ENCODE measurements around the gene CEP170B.

The CEP170B gene

DNA sequence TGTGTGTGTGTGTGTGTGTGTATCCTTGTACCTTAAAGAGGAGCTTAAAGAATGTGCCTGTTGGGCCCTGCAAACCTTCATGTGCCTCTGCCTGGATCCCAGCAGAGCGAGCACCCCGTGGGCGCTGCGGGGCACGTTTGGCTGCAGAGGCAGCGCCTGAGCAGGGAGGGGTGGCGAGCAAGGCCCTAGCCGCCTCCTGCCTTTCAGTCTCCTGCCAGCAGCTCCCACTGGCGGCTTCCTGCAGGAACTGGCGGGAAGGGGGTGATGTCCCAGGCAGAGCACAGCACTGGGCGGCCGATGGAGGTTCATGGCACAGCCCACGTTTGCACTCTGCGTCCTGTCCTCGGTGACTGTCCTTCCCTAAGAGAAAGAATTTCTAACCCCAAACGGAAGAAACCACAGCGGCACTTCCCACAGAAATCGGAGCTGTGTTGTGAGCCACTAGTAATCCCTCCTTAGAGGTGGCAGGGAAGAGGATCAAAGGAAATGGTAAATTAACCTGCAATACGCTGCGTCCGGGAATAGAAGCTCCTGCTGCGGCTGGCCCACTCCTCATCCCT lies 44.3 kb upstream of the CEP170B start:
- no peaks in the 10 kb centered on the region for H3K79me2 ChIP-seq (ENCODE audit: control insufficient read depth, insufficient read depth, low read length)
- H3K4me2 ChIP-seq (ENCODE audit: low read length), result no peak overlapping the region
- peaks cover 6% of the 10 kb centered on the region for H3K4me1 ChIP-seq (ENCODE audit: control insufficient read depth, low read depth, low read length)
- no peak overlapping the region for H2BK15ac ChIP-seq (replicated peaks; ENCODE audit: low read depth)
- no peak overlapping the region for H3K27ac ChIP-seq (ENCODE audit: low read depth, low read length)
- peaks cover 2% of the 10 kb centered on the region for H3K27me3 ChIP-seq (ENCODE audit: insufficient read depth, low read length, poor library complexity)
- DNase-seq, result peak; percentile 87
- no peak overlapping the region for H3K4me3 ChIP-seq (ENCODE audit: low read length)
- no peak overlapping the region for H2BK5ac ChIP-seq (ENCODE audit: low read length)
- no peak overlapping the region for H3K23ac ChIP-seq (ENCODE audit: low read length)
- H4K8ac ChIP-seq (ENCODE audit: low read depth, low read length), result no peak overlapping the region
- WGBS (ENCODE audit: extremely low coverage, insufficient coverage, low lambda C conversion rate), result no CpG with 5 or more reads among the region's 22 CpGs
- no peak overlapping the region for H4K5ac ChIP-seq (ENCODE audit: low read length)
- H3K36me3 ChIP-seq (ENCODE audit: control insufficient read depth, insufficient read depth, low read length), result no peaks in the 10 kb centered on the region
- peak overlapping the region; percentile 65 for H3K56ac ChIP-seq (ENCODE audit: low read length)
- no peak overlapping the region for H2AK5ac ChIP-seq (ENCODE audit: low read length)
- H3K79me1 ChIP-seq (ENCODE audit: low read length), result no peaks in the 10 kb centered on the region
- H3K18ac ChIP-seq (ENCODE audit: low read length), result no peak overlapping the region
- no peak overlapping the region for H2BK120ac ChIP-seq (ENCODE audit: low read depth, low read length)
- peak overlapping the region; percentile 12 for H3K9ac ChIP-seq (ENCODE audit: low read length)
- H3K4ac ChIP-seq (ENCODE audit: low read depth, low read length), result no peak overlapping the region

DNA sequence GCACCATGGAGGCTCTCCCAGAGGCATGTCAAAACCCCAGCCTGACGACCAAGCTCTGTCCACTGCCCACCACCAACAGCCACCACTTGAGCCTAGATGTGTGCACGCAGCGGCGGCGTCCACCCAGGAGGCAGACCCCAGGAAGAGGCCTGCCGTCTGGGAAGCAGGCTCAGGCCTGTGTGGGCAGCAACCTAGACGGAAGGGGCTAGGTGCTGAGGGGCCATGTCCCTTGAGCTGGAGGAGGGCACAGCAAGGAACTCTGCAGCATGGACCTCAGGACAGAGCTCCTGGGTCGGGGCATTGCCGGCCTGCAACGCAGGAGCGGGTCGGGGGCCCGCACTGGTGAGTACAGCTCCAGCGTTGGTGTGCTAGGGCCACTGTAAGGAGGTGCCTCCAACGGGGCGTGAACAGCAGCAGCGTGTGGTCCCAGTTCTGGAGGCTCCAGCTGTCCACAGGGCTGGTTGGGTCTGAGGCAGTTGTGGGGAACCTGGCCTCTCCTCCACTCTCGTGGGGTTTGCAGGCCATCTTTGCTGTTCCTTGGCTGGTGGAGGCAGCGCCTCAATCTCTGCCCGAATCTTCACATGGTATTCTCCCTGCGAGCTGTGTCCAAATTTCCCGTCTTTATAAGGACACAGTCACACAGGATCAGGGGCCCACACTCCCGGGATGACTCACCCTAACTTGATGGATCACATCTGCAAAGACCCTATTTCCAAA lies 43.7 kb upstream of the CEP170B start:
- no peak overlapping the region for H2AK5ac ChIP-seq (ENCODE audit: low read length)
- peak overlapping the region; percentile 65 for H3K56ac ChIP-seq (ENCODE audit: low read length)
- no peaks in the 10 kb centered on the region for H3K79me1 ChIP-seq (ENCODE audit: low read length)
- no peak overlapping the region for H4K8ac ChIP-seq (ENCODE audit: low read depth, low read length)
- no CpG with 5 or more reads among the region's 23 CpGs for WGBS (ENCODE audit: extremely low coverage, insufficient coverage, low lambda C conversion rate)
- H2BK15ac ChIP-seq (replicated peaks; ENCODE audit: low read depth), result no peak overlapping the region
- no peaks in the 10 kb centered on the region for H3K36me3 ChIP-seq (ENCODE audit: control insufficient read depth, insufficient read depth, low read length)
- no peak overlapping the region for H2BK120ac ChIP-seq (ENCODE audit: low read depth, low read length)
- H3K79me2 ChIP-seq (ENCODE audit: control insufficient read depth, insufficient read depth, low read length), result no peaks in the 10 kb centered on the region
- H3K27ac ChIP-seq (ENCODE audit: low read depth, low read length), result no peak overlapping the region
- no peak overlapping the region for H3K4me2 ChIP-seq (ENCODE audit: low read length)
- no peak overlapping the region for H2BK5ac ChIP-seq (ENCODE audit: low read length)
- H3K27me3 ChIP-seq (ENCODE audit: insufficient read depth, low read length, poor library complexity), result peaks cover 2% of the 10 kb centered on the region
- H3K23ac ChIP-seq (ENCODE audit: low read length), result no peak overlapping the region
- H3K4ac ChIP-seq (ENCODE audit: low read depth, low read length), result no peak overlapping the region
- H3K9ac ChIP-seq (ENCODE audit: low read length), result peak overlapping the region; percentile 3
- H3K18ac ChIP-seq (ENCODE audit: low read length), result no peak overlapping the region
- no peak overlapping the region for H4K5ac ChIP-seq (ENCODE audit: low read length)
- DNase-seq, result no peak
- H3K4me3 ChIP-seq (ENCODE audit: low read length), result no peak overlapping the region
- peaks cover 6% of the 10 kb centered on the region for H3K4me1 ChIP-seq (ENCODE audit: control insufficient read depth, low read depth, low read length)

DNA sequence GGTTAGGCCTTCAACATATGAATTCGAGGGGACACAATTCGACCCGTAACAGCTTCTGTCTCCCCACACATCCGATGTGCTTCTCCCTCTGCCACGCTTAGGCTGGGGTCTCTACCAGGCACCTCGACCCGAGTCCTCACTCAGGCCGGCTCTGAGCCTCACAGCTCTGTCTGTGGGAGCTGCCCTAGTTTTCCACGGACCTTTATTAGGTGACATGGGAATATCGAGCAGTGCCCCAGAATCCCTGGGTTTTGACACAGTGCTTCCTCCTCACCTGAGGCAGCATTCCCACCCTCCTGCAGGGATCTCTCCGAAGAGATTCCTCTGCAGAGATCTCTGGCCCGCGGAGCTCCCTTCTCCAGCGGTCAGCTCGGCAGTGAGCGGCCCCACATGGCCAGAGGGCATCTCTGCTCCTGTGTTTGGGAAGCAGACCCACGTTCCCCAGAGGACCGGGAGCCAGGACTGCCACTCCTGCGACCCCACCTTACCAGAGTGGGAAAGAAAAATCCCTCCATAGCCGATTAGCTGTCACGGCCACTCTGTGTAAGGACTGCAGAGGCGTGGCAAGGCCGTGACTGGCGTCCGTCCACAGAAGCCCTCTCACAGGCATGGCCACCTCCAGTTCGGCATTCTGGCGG lies 43.0 kb upstream of the CEP170B start:
- H3K23ac ChIP-seq (ENCODE audit: low read length), result no peak overlapping the region
- H4K8ac ChIP-seq (ENCODE audit: low read depth, low read length), result no peak overlapping the region
- H2BK15ac ChIP-seq (replicated peaks; ENCODE audit: low read depth), result no peak overlapping the region
- no peak overlapping the region for H3K4ac ChIP-seq (ENCODE audit: low read depth, low read length)
- H2AK5ac ChIP-seq (ENCODE audit: low read length), result no peak overlapping the region
- no peak overlapping the region for H4K5ac ChIP-seq (ENCODE audit: low read length)
- no peaks in the 10 kb centered on the region for H3K79me1 ChIP-seq (ENCODE audit: low read length)
- no peak overlapping the region for H3K4me2 ChIP-seq (ENCODE audit: low read length)
- H3K18ac ChIP-seq (ENCODE audit: low read length), result no peak overlapping the region
- no peaks in the 10 kb centered on the region for H3K79me2 ChIP-seq (ENCODE audit: control insufficient read depth, insufficient read depth, low read length)
- H3K27ac ChIP-seq (ENCODE audit: low read depth, low read length), result no peak overlapping the region
- no CpG with 5 or more reads among the region's 27 CpGs for WGBS (ENCODE audit: extremely low coverage, insufficient coverage, low lambda C conversion rate)
- H3K9ac ChIP-seq (ENCODE audit: low read length), result no peak overlapping the region
- H3K4me1 ChIP-seq (ENCODE audit: control insufficient read depth, low read depth, low read length), result peaks cover 2% of the 10 kb centered on the region
- H3K36me3 ChIP-seq (ENCODE audit: control insufficient read depth, insufficient read depth, low read length), result no peaks in the 10 kb centered on the region
- DNase-seq, result no peak
- no peak overlapping the region for H2BK5ac ChIP-seq (ENCODE audit: low read length)
- peaks cover 2% of the 10 kb centered on the region for H3K27me3 ChIP-seq (ENCODE audit: insufficient read depth, low read length, poor library complexity)
- H2BK120ac ChIP-seq (ENCODE audit: low read depth, low read length), result no peak overlapping the region
- H3K56ac ChIP-seq (ENCODE audit: low read length), result no peak overlapping the region
- no peak overlapping the region for H3K4me3 ChIP-seq (ENCODE audit: low read length)

DNA sequence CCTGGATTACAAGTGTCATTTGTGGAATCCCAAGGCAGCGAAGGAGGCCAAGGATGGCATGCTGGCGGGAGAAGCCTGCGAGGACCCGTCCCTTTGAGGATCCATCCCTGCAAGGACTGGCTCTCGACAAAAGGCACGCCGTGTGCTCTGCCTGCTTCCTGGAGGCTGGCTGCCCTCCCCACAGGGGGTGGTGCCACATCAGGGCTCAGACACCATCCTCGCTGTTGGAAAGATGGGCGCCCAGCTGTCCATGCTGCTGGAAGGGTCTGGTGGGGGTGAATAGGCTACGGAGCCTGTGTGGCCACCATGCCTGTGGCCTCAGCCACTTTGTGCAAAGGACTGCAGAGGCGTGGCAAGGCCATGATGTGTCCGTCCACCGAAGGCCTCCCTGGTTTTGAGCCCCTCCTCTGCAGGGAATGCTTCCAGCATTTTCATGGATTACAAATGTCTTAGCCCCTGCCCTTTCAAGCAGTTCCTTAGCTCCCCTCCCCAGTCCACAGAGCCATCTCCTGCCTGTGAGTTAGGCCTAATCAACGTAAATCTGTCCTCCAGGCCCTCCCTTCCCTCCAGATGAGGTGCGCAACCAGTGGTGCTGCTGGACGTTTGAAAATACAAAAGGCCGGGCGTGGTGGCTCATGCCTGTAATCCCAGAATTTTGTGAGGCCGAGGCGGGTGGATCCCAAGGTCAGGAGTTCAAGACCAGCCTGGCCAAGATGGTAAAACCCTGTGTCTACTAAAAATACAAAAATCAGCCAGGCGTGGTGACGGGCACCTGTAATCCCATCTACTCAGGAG lies 42.0 kb upstream of the CEP170B start:
- WGBS (ENCODE audit: extremely low coverage, insufficient coverage, low lambda C conversion rate), result no CpG with 5 or more reads among the region's 22 CpGs

DNA sequence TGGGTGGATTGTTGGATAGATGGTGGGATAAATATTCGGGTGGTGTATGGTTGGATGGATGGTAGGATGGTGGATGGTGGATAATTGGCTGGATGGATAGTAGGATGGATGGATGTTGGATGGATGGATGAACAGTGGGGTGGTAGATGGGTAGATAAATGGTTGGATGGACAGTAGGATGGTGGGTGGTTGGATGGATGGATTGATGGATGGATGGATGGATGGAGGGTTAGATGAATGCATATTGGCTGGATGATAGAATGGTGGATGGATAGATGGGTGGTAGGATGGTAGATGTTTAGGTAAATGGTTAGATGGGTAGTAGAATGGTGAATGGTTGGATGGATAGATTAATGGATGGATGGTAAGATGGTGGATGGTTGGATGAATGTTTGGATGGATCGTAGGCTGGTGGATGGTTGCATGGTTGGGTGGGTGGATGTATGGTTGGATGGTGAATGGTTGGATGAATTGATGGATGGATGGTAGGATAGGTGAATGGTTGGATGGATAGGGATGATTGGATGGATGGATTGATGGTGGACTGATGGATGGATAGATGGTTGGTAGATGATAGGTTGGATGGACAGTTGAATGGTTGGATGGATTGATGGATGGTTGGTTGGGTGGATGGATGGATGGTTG lies 40.6 kb upstream of the CEP170B start:
- Histone ChIP-seq H3K4me1 (ENCODE audit: control insufficient read depth, low read depth, low read length) (peaks cover 2% of the 10 kb centered on the region), H2BK15ac (replicated peaks; ENCODE audit: low read depth) (no peak overlapping the region), H2BK120ac (ENCODE audit: low read depth, low read length) (no peak overlapping the region), H3K79me1 (ENCODE audit: low read length) (no peaks in the 10 kb centered on the region), H3K36me3 (ENCODE audit: control insufficient read depth, insufficient read depth, low read length) (no peaks in the 10 kb centered on the region), H3K18ac (ENCODE audit: low read length) (no peak overlapping the region), H2AK5ac (ENCODE audit: low read length) (no peak overlapping the region), H3K27ac (ENCODE audit: low read depth, low read length) (no peak overlapping the region), H3K4me3 (ENCODE audit: low read length) (no peak overlapping the region), H3K23ac (ENCODE audit: low read length) (no peak overlapping the region), H3K9ac (ENCODE audit: low read length) (no peak overlapping the region), H3K79me2 (ENCODE audit: control insufficient read depth, insufficient read depth, low read length) (no peaks in the 10 kb centered on the region), H2BK5ac (ENCODE audit: low read length) (no peak overlapping the region), H4K5ac (ENCODE audit: low read length) (no peak overlapping the region), H3K4me2 (ENCODE audit: low read length) (no peak overlapping the region), H3K4ac (ENCODE audit: low read depth, low read length) (no peak overlapping the region), H3K27me3 (ENCODE audit: insufficient read depth, low read length, poor library complexity) (peaks cover 2% of the 10 kb centered on the region), H4K8ac (ENCODE audit: low read depth, low read length) (no peak overlapping the region), H3K56ac (ENCODE audit: low read length) (no peak overlapping the region)
- no peak for DNase-seq
- 100% methylated on average over 2 of the region's 2 CpGs for WGBS (ENCODE audit: extremely low coverage, insufficient coverage, low lambda C conversion rate)

More for the DNA sequence above, 42.0 kb upstream of the CEP170B start:
- Histone ChIP-seq H3K56ac (ENCODE audit: low read length) (no peak overlapping the region), H2BK120ac (ENCODE audit: low read depth, low read length) (no peak overlapping the region), H2BK15ac (replicated peaks; ENCODE audit: low read depth) (no peak overlapping the region), H2AK5ac (ENCODE audit: low read length) (no peak overlapping the region), H3K18ac (ENCODE audit: low read length) (no peak overlapping the region), H3K4ac (ENCODE audit: low read depth, low read length) (no peak overlapping the region), H3K4me3 (ENCODE audit: low read length) (no peak overlapping the region), H3K27ac (ENCODE audit: low read depth, low read length) (no peak overlapping the region), H4K5ac (ENCODE audit: low read length) (no peak overlapping the region), H3K79me1 (ENCODE audit: low read length) (no peaks in the 10 kb centered on the region), H3K4me2 (ENCODE audit: low read length) (no peak overlapping the region), H2BK5ac (ENCODE audit: low read length) (no peak overlapping the region), H4K8ac (ENCODE audit: low read depth, low read length) (no peak overlapping the region), H3K36me3 (ENCODE audit: control insufficient read depth, insufficient read depth, low read length) (no peaks in the 10 kb centered on the region), H3K4me1 (ENCODE audit: control insufficient read depth, low read depth, low read length) (peaks cover 2% of the 10 kb centered on the region), H3K79me2 (ENCODE audit: control insufficient read depth, insufficient read depth, low read length) (no peaks in the 10 kb centered on the region), H3K9ac (ENCODE audit: low read length) (no peak overlapping the region), H3K23ac (ENCODE audit: low read length) (no peak overlapping the region), H3K27me3 (ENCODE audit: insufficient read depth, low read length, poor library complexity) (peaks cover 2% of the 10 kb centered on the region)
- no peak for DNase-seq
